DND-41 (cell line): ENCODE data around the gene ORM2.

Experiments
- EZH2 ChIP-seq: IDR thresholded peaks from 3 replicates; pipeline ENCODE4 v1.6.1; 2012; ENCODE audit warnings: borderline replicate concordance, low read depth, mild to moderate bottlenecking, moderate library complexity, low read length, inconsistent platforms; ENCODE audit not compliant: severe bottlenecking
- TF ChIP-seq, protein P1 (sequence below): IDR thresholded peaks from 2 replicates; pipeline ENCODE4 v1.5.1; 2012; ENCODE audit warnings: borderline replicate concordance, low read length, moderate library complexity, mild to moderate bottlenecking; ENCODE audit not compliant: poor library complexity, severe bottlenecking; ENCODE audit errors: extremely low read depth

DNA sequence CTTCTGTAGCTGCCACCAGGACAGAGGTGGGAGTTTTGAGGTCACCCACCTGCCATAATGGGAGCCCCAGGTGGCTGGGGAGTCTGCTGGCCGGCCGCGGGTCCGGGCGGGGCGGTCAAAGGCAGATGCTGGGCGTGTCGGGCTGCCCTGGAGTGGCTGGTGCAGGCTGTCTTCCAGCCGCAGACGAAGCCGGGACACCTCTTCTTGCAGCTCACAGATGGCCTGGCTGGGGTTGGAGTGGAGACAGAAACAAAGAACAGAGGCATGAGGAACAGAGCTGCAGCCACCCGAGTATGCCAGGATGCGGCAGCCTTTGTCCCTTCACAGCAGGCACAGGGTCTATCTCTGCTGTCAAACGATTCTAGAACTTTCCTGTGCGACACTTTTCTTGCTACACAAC, 18.0 kb downstream of the ORM2 start:
- TF ChIP-seq, protein P1, sequence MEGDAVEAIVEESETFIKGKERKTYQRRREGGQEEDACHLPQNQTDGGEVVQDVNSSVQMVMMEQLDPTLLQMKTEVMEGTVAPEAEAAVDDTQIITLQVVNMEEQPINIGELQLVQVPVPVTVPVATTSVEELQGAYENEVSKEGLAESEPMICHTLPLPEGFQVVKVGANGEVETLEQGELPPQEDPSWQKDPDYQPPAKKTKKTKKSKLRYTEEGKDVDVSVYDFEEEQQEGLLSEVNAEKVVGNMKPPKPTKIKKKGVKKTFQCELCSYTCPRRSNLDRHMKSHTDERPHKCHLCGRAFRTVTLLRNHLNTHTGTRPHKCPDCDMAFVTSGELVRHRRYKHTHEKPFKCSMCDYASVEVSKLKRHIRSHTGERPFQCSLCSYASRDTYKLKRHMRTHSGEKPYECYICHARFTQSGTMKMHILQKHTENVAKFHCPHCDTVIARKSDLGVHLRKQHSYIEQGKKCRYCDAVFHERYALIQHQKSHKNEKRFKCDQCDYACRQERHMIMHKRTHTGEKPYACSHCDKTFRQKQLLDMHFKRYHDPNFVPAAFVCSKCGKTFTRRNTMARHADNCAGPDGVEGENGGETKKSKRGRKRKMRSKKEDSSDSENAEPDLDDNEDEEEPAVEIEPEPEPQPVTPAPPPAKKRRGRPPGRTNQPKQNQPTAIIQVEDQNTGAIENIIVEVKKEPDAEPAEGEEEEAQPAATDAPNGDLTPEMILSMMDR, result no peak
- TF ChIP-seq EZH2, result no peak
